ENCODE measurements around the gene SPEM2.

The SPEM2 gene

GRCh38 chr17:7403977-7404736, 21.3 kb upstream of the SPEM2 start, which contains the start of gene TMEM256:
TMEM256 (minus strand) TSS chr17:7404097; CDS start chr17:7404084, 13 bp downstream.
- DNase-seq (ENCODE audit: low read depth) = peak; percentile 90

- peak; percentile 66 for DNase-seq (ENCODE audit: low read depth)
Observed at GRCh38 chr17:7404737-7405349, 20.6 kb upstream of the SPEM2 start.

DNA sequence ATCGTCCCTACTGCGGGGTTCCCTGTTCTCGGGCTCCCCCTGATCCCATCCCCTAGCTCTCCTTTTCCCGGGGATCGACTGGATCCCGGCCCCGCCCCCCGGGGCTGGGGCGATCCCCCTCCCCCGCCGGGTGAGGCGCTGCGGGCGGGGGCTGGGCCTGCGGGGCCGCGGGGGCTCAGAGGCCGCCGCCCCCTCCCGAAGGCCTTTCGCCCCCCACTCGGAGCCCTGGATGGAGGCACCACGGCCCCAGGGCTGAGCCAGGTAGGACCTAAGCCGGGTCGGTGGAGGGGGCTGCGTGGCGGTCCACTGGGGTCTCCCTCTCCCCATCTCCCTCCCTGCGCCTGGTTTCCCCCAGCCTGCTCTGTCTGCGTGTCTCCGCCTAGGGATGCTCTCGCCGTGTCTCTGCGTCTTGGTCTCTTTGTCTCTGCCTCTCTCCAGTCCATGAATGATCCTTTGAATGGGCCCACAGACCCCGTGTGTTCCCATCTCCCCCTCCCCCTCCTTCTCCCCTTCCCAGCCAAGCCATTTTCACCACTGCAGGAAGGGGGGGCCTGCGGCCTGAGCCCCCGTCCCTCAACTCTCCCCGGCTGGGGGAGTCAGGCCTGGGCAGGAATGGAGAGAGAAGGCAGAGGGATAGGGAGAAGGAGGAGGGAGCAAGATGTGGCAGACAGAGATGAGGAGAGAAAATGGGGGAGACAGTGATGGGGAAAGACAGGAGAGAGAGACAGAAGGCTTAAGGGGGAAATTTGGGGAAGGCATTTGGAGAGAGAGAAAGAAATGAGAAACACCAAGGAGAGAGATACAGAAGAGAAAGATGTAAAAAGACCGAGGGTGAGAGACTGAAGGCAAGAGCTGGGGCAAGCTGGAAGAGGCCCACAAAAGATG, 19.8 kb upstream of the SPEM2 start:
- no peak for DNase-seq (ENCODE audit: low read depth)

GRCh38 chr17:7406235-7406825, 19.1 kb upstream of the SPEM2 start:
- DNase-seq (ENCODE audit: low read depth) = no peak

DNA sequence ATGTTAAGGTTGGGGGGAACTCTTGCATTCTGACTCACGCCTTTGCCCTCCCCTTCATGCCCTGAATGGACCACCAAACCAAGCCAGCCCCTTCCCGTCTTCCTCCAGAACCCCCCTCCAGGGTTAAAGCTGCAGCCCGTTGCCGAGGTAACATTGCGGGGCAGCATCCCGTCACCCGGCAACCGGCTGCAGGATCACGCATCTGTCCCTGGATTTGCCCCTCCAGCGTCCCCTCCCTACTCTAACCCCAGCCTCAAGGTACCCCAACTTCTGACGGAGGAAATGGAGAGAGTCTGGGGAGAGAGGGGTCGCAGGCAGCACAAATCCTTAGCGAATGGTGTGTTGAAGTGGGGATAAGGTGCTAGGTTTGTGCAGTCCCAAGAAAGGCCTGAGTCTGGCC, 18.3 kb upstream of the SPEM2 start:
- no peak for DNase-seq (ENCODE audit: low read depth)

DNA sequence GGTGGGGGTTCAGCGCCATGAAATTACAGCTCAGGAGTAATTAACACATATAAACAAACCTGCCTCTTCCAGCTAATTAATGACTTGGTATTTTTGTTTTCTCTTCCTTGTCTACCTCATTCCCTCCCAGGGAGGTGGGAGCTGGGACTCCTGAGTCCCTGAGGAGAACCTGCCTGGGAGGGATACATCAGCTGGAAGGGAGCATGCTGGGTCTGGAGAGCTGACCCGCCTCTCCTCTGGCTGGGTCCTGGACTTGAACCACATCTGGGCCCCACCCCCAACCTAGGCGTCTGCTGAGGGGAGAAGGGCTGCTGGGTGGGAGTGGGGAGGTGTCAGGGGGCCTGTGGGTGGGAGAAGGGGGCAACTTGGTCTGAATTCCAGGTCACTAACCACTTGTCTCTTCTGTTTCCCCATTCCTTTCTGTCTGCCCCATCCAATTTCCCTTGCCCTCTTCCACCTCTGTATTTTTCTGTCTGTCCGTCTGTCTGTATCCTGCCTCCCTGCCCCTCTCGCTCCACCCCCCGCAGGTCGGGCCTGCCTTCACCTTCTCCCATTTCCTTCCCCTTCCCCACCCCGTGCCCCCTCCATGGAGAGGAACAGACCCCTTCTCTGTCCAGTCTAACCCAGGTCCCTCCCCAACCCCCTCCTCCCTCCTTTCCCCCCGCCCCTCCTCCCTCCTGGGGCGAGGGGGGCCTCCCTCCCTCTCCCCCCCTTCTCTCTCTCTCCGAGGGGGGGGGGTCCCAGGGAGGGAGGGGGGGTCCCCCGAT, 17.7 kb upstream of the SPEM2 start, which contains the start of gene NLGN2:
TSS of gene NLGN2 (plus strand) at position 361 of the 767 bp plus-strand sequence. CDS start 411 bp downstream, outside the sequence.
- no peak for DNase-seq (ENCODE audit: low read depth)

DNA sequence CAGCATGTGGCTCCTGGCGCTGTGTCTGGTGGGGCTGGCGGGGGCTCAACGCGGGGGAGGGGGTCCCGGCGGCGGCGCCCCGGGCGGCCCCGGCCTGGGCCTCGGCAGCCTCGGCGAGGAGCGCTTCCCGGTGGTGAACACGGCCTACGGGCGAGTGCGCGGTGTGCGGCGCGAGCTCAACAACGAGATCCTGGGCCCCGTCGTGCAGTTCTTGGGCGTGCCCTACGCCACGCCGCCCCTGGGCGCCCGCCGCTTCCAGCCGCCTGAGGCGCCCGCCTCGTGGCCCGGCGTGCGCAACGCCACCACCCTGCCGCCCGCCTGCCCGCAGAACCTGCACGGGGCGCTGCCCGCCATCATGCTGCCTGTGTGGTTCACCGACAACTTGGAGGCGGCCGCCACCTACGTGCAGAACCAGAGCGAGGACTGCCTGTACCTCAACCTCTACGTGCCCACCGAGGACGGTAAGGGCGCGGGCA, 17.1 kb upstream of the SPEM2 start:
- no peak for DNase-seq (ENCODE audit: low read depth)

- DNase-seq (ENCODE audit: low read depth) = no peak
Observed at GRCh38 chr17:7408863-7409262, 16.6 kb upstream of the SPEM2 start.

DNA sequence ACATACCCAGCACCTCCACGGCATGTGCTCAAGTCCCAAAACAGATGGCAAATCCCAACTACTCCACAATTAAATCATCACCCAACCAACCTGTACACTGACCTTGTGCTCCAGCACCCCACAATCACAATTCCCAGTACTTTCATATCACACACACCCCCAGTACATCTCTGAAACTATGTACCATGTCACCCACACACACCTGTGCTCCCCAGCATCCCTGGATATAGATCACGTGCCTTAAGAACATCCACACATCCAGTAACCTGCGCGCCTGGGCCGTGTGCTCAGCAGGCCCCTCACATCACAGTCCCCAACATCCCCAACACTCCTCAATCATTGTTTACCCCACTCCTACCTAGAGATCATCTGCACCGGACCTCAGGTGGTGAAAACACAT, 15.7 kb upstream of the SPEM2 start:
- DNase-seq (ENCODE audit: low read depth) = no peak

DNA sequence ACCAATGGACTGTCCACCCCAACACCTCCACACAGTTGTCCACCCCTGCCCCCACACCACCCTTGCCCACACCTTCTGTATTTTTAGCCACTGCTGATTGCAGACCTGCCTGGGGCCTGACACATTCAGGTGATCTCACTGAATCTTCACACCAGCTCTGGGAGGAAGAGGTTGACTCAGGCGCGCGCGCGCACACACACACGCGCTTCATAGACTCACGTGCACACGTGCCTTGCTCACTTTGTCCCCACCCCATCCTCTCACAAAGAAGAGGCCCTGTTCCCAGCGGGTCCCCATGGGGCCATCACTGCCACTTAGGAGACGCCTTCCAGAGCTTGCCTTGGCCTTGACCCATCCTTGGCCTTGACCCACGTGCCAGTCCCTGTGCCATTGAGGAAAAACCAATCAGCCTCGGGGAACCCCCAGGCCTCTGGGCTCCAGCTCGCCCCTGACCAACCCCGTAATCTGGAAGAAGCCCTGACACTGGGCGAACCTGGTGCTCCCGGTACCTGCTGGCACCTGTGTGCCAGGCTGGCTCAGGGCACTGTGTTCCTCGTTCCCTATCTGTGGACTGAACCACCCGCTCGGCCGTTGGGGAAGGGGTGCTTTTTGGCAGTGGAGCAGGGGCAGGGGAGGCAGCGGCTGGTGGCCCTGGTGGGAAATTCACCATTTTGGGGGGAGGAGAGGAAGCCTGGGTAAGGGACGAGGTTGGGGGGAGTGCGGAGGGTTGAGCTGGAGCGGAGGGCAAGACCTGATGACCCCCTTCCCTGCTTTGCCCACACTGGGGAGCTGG, 14.6 kb upstream of the SPEM2 start:
- no peak for DNase-seq (ENCODE audit: low read depth)

GRCh38 chr17:7411427-7411750, 14.0 kb upstream of the SPEM2 start:
- DNase-seq (ENCODE audit: low read depth) = no peak

DNA sequence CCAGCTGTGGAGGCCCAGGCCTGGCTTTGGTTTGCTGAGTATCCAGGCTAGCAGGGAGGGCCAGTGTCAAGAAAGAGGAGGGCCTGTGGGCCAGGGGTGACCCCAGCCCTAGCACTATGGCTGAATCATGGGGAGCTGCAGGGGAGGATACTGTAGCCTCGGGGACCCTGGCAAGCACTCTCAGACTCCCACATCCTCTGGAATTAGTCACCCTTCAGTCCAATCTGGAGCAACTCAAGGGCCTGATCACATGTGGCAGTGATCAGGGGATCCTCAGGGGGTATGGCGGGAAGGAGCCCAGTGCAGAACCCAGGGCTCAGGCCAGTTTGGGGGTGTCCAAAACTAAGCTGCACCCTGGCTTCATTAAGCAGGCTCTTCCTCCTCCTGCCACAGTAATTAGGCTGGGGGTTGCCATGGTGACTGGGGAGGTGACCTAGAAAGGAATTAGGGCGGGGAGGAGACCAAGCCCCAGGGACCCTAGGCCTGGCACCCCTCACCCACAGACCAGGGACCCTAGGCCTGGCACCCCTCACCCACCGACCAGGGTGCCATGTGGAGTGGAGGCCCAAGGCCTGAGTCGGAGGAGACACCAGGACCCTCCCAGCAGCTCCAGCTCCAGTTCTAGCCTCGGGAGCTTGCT, 11.9 kb upstream of the SPEM2 start:
- no peak for DNase-seq (ENCODE audit: low read depth)

- DNase-seq (ENCODE audit: low read depth) = no peak
Observed at GRCh38 chr17:7414837-7415236, 10.6 kb upstream of the SPEM2 start.

DNA sequence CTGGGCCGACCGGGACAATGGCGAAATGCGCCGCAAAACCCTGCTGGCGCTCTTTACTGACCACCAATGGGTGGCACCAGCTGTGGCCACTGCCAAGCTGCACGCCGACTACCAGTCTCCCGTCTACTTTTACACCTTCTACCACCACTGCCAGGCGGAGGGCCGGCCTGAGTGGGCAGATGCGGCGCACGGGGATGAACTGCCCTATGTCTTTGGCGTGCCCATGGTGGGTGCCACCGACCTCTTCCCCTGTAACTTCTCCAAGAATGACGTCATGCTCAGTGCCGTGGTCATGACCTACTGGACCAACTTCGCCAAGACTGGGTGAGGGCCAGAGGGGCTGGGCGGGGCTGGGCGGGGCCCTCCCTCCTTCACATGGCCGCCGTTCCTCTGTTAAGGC, 9.6 kb upstream of the SPEM2 start:
- no peak for DNase-seq (ENCODE audit: low read depth)

- no peak for DNase-seq (ENCODE audit: low read depth)
Observed at GRCh38 chr17:7416323-7416722, 9.1 kb upstream of the SPEM2 start.

- DNase-seq (ENCODE audit: low read depth) = no peak
Observed at GRCh38 chr17:7417056-7417655, 8.3 kb upstream of the SPEM2 start.

DNA sequence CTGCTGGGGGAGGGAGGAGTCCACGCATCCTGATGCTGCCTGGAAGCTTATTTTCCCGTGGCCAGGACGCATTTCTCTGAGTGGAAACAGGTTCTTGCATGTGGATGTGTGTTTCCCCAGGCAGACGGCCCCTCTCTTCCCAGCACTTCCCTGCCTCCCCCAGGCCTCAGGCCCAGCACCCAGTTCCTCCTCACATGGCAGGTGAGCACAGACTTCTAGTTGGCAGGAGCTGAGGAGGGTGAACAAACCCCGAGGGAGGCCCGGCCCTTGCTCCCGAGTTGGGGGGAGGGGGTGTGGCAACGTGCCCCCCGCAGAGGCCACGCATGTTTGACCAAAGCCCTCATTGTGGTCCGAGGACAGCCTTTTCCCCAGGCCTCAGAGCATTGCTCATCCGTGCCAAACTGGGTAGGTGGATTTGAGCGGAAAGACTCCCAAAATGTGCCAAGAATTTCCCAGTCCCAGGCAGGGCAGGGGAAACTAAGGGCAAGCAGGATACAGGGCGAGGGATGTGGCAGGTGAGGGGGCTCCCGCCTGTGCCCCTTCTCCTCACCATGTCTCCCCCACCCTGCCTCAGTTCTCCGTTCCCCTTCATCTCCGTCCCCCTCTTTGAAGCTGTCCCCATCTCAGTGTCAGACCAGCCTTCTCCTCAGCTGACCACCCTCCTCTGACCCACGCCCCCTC, 6.8 kb upstream of the SPEM2 start:
- no peak for DNase-seq (ENCODE audit: low read depth)

DNA sequence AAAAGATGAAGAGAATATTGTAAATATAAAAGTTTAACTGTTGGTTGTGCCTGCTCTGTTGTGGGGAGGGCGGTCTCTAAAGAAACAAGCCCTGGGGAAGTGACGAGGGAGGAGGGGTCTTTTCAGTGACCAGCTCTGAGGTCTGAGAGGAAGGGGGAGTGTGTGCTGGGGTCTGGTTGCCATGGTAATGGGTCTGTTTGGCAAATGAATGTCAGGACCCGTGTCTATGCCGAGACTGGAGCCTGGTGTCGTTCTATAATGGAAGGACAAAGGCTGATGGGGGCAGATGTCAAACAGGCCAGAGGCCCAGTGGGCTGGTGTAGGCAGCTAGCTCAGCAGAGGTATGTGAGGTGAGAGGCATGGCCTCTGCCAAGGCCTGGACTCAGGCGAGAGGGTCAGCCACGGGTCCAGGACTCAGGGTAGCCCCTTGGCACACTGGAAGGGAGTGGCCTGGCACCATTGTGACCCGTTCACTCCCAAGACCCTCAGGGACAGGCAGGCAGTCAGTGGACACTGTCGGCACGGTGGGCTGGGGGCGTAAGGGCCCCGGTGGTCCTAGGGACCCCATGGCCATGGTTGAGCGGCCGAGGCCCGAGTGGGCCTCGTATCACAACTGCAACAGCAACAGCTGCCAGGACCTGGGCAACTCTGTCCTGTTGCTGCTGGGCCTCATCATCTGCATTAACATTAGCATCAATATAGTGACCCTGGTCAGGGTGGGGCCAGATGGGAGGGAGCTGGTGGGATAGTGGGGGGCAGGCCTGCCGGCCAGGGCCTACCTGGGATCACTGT, 5.4 kb upstream of the SPEM2 start, which contains the start of gene SPEM1:
TSS of gene SPEM1 (plus strand) at position 506 of the 792 bp plus-strand sequence. CDS start at position 567, 61 bp downstream.
- no peak for DNase-seq (ENCODE audit: low read depth)

Data from activated T-cell treated with anti-CD3 and anti-CD28 coated beads for 48 hours (primary cell).